Glomerular endothelial cell (primary cell): Measurements from ENCODE around the gene INTS7. TPM values are rescaled to one million over a fixed set of nuclear protein-coding genes. Genes with fewer than 3 reads are reported as not detected.
"Not testable (repeated sequence)": the region's sequence is repeated elsewhere in the genome, so short reads cannot be mapped to it uniquely, and the experiment has no call there.

Experiments
- DNase-seq: peaks from one replicate; pipeline ENCODE4 v3.0.0-alpha.2; 2011; ENCODE audit warnings: low read depth, low spot score; ENCODE audit errors: extremely low read depth
- total RNA-seq: library from RNA; depleted of rRNA; stranded (reverse); fragments of >200 nt; gene quantifications from 2 replicates; pipeline ENCODE4 v1.2.3, GENCODE V29; 2015

Gene INTS7
- total RNA-seq, 1 donor from 2014 or later, result 15.3 TPM

GRCh38 chr1:211937422-211937821, 97.9 kb downstream of the INTS7 start:
- DNase-seq, result not testable (repeated sequence)

- DNase-seq, result no peak
These were observed 99.8 kb downstream of the INTS7 start for GRCh38 chr1:211935448-211935970.

- no peak for DNase-seq
These were observed 101.2 kb downstream of the INTS7 start for GRCh38 chr1:211933946-211934714.

- no peak for DNase-seq
These were observed 102.5 kb downstream of the INTS7 start for GRCh38 chr1:211932933-211933254.

- no peak for DNase-seq
These were observed 103.0 kb downstream of the INTS7 start for GRCh38 chr1:211932231-211932932.

GRCh38 chr1:211929683-211930082, 105.7 kb downstream of the INTS7 start:
- no peak for DNase-seq

GRCh38 chr1:211928993-211929637, 106.2 kb downstream of the INTS7 start:
- no peak for DNase-seq

- DNase-seq, result no peak
These were observed 107.0 kb downstream of the INTS7 start for GRCh38 chr1:211928290-211928801.

- no peak for DNase-seq
These were observed 110.3 kb downstream of the INTS7 start for GRCh38 chr1:211925016-211925415.

- DNase-seq, result no peak
These were observed 111.1 kb downstream of the INTS7 start for GRCh38 chr1:211924256-211924655.

- DNase-seq, result no peak
These were observed 112.3 kb downstream of the INTS7 start for GRCh38 chr1:211923095-211923494.

- DNase-seq, result no peak
These were observed 113.7 kb downstream of the INTS7 start for GRCh38 chr1:211921579-211922095.

- DNase-seq, result no peak
These were observed 114.6 kb downstream of the INTS7 start for GRCh38 chr1:211920602-211921226.

- DNase-seq, result no peak
These were observed 115.2 kb downstream of the INTS7 start for GRCh38 chr1:211920141-211920572.

- no peak for DNase-seq
These were observed 116.4 kb downstream of the INTS7 start for GRCh38 chr1:211918843-211919414.

GRCh38 chr1:211916458-211916857, 118.9 kb downstream of the INTS7 start:
- not testable (repeated sequence) for DNase-seq

GRCh38 chr1:211915924-211916323, 119.4 kb downstream of the INTS7 start:
- no peak for DNase-seq

GRCh38 chr1:211912844-211913432, 122.4 kb downstream of the INTS7 start:
- no peak for DNase-seq

GRCh38 chr1:211912038-211912437, 123.3 kb downstream of the INTS7 start:
- no peak for DNase-seq
